Prostate gland (tissue), 2 donors: Measurements from ENCODE around the gene ABHD16B. TPM values are rescaled to one million over a fixed set of nuclear protein-coding genes. Genes with fewer than 3 reads are reported as not detected.

Experiments used
- DNase-seq: peaks from one replicate; pipeline ENCODE4 v3.0.0-alpha.2; 2019; ENCODE audit warnings: low spot score
- H3K27ac ChIP-seq, 2 donors: fragments of 200-600 bp; sonication (generic); 2 replicates each; pipeline ENCODE4 v1.5.1; 2017 to 2019
- H3K27me3 ChIP-seq: fragments of 200-600 bp; sonication (generic); replicated peaks from 2 replicates; pipeline ENCODE4 v1.5.1; 2019; ENCODE audit not compliant: insufficient read depth
- H3K36me3 ChIP-seq, 2 donors: fragments of 200-600 bp; sonication (generic); 1 replicate in 1 of 2; 2 replicates in 1 of 2; pipeline versions ENCODE4 v1.5.1 to v1.8.1; 2017 to 2019
- H3K4me1 ChIP-seq: fragments of 200-600 bp; sonication (generic); replicated peaks from 2 replicates; pipeline ENCODE4 v1.5.1; 2019
- H3K4me3 ChIP-seq, 2 donors: fragments of 200-600 bp; sonication (generic); 2 replicates each; pipeline ENCODE4 v1.5.1; 2017 to 2019
- H3K9me3 ChIP-seq: fragments of 200-600 bp; sonication (generic); 2 replicates; pipeline ENCODE4 v1.5.1; 2017
- CTCF ChIP-seq, 4 experiments: fragments of 200-600 bp in 2 of 4; fragments of 450-650 bp in 2 of 4; sonication (generic) in 2 of 4; IDR thresholded peaks; 1 replicate in 3 of 4; 2 replicates in 1 of 4; pipeline ENCODE4 v1.5.1; 2016 to 2019; ENCODE audit warnings: antibody characterized with exemption in 4 of 4, mild to moderate bottlenecking in 2 of 4, moderate library complexity in 2 of 4
- POLR2A ChIP-seq: fragments of 450-650 bp; IDR thresholded peaks from one replicate; pipeline ENCODE4 v1.6.1; 2016; ENCODE audit warnings: antibody characterized with exemption, mild to moderate bottlenecking
- POLR2AphosphoS5 ChIP-seq: sonication (generic); formaldehyde crosslinking; IDR thresholded peaks from one replicate; pipeline ENCODE4 v1.6.1; 2017; ENCODE audit warnings: antibody characterized with exemption
- WGBS: methylation state at CpG from one replicate; pipeline ENCODE4 v1.1.5; 2018; 5-methylcytosine and 5-hydroxymethylcytosine counted together
- intact Hi-C: fragments of 100-400 bp; cut with DNase I; formaldehyde crosslinking; loops from one replicate; pipeline ENCODE4 v1.14.2; 2022
- total RNA-seq, 2 donors: library from RNA; depleted of rRNA; stranded (reverse); fragments of >200 nt; gene quantifications; one replicate each; pipeline ENCODE4 v1.1.0, GENCODE V29; 2016

ABHD16B gene
- total RNA-seq, 2 donors from 2014 or later: 1.6 TPM; not detected in 1

- Histone ChIP-seq H3K27me3 (no peaks in the 10 kb centered on the region), H3K4me3 (no peak overlapping the region), H3K36me3 (no peaks in the 10 kb centered on the region), H3K9me3 (no peaks in the 10 kb centered on the region), H3K4me1 (no peaks in the 10 kb centered on the region), H3K27ac (no peak overlapping the region)
- TF ChIP-seq POLR2A: no peak
- TF ChIP-seq CTCF (IDR thresholded peaks at IDR 0.05): no peak
- no peak for TF ChIP-seq POLR2AphosphoS5
- 79% methylated on average over 13 of the region's 13 CpGs for WGBS
- no peak for DNase-seq
- intact Hi-C loops: loop anchor here (5.0 kb wide), 1 partner anchor 36 kb away; the partner anchor contains the start of gene ABHD16B
Observed at GRCh38 chr20:63826753-63827152, 34.5 kb upstream of the ABHD16B start.

- H3K4me3 ChIP-seq: no peak overlapping the region
- no peak overlapping the region for H3K27ac ChIP-seq
- H3K27me3 ChIP-seq: no peaks in the 10 kb centered on the region
- intact Hi-C loops: loop anchor here (5.0 kb wide), 1 partner anchor 34 kb away; the partner anchor contains the start of gene ABHD16B
- DNase-seq: no peak
- no peaks in the 10 kb centered on the region for H3K36me3 ChIP-seq
- H3K9me3 ChIP-seq: no peaks in the 10 kb centered on the region
- no peaks in the 10 kb centered on the region for H3K4me1 ChIP-seq
- TF ChIP-seq CTCF (IDR thresholded peaks at IDR 0.05) (no peak), POLR2AphosphoS5 (no peak), POLR2A (no peak)
- 96% methylated on average over 8 of the region's 8 CpGs for WGBS
Observed at GRCh38 chr20:63828124-63828523, 33.2 kb upstream of the ABHD16B start.

- 79% methylated on average over 14 of the region's 14 CpGs for WGBS
- no peaks in the 10 kb centered on the region for H3K27me3 ChIP-seq
- DNase-seq: no peak
- H3K9me3 ChIP-seq: no peaks in the 10 kb centered on the region
- no peak overlapping the region for H3K4me3 ChIP-seq
- H3K27ac ChIP-seq: peak overlapping the region in 1 of 2 donors; percentile 1
- no peaks in the 10 kb centered on the region for H3K4me1 ChIP-seq
- H3K36me3 ChIP-seq: no peaks in the 10 kb centered on the region
- intact Hi-C loops: loop anchor here (5.0 kb wide), 1 partner anchor 34 kb away; the partner anchor contains the start of gene ABHD16B
- TF ChIP-seq POLR2A (no peak), CTCF (IDR thresholded peaks at IDR 0.05) (no peak), POLR2AphosphoS5 (no peak)
Observed at GRCh38 chr20:63828545-63828944, 32.8 kb upstream of the ABHD16B start.

- WGBS: 80% methylated on average over 10 of the region's 10 CpGs
- no peak for DNase-seq
- peak overlapping the region in 1 of 2 donors; percentile 1 for H3K27ac ChIP-seq
- intact Hi-C loops: loop anchor here (5.0 kb wide), 1 partner anchor 33 kb away; the partner anchor contains the start of gene ABHD16B
- no peak for TF ChIP-seq CTCF (IDR thresholded peaks at IDR 0.05)
- TF ChIP-seq POLR2AphosphoS5: no peak
- TF ChIP-seq POLR2A: no peak
- no peaks in the 10 kb centered on the region for H3K4me1 ChIP-seq
- no peaks in the 10 kb centered on the region for H3K36me3 ChIP-seq
- H3K4me3 ChIP-seq: no peak overlapping the region
- no peaks in the 10 kb centered on the region for H3K27me3 ChIP-seq
- H3K9me3 ChIP-seq: no peaks in the 10 kb centered on the region
Observed at GRCh38 chr20:63828951-63829350, 32.3 kb upstream of the ABHD16B start.

GRCh38 chr20:63829603-63829944 is 31.7 kb upstream of the ABHD16B start:
- peak overlapping the region; percentile 65 to 72 for H3K4me3 ChIP-seq
- DNase-seq: no peak
- TF ChIP-seq POLR2A (no peak), CTCF (IDR thresholded peaks at IDR 0.05) (no peak), POLR2AphosphoS5 (no peak)
- WGBS: 15% methylated on average over 10 of the region's 10 CpGs
- no peaks in the 10 kb centered on the region for H3K36me3 ChIP-seq
- H3K9me3 ChIP-seq: no peaks in the 10 kb centered on the region
- no peaks in the 10 kb centered on the region for H3K27me3 ChIP-seq
- intact Hi-C loops: loop anchor here (5.0 kb wide), 1 partner anchor 33 kb away; the partner anchor contains the start of gene ABHD16B
- no peak overlapping the region for H3K27ac ChIP-seq
- no peaks in the 10 kb centered on the region for H3K4me1 ChIP-seq
